ENCODE measurements around the gene SNX8.
"Not testable (repeated sequence)": the region's sequence is repeated elsewhere in the genome, so short reads cannot be mapped to it uniquely, and the experiment has no call there.

SNX8 gene

GRCh38 chr7:2353113-2353935, 39.1 kb upstream of the SNX8 start:
- no peak overlapping the region for H2AFZ ChIP-seq (ENCODE audit: low read depth, low read length)
- peak overlapping the region; percentile 80 for H3K27ac ChIP-seq (ENCODE audit: low read length)
- H3K9me3 ChIP-seq (ENCODE audit: insufficient read depth, low read length) = no peaks in the 10 kb centered on the region
- H3K36me3 ChIP-seq (replicated peaks; ENCODE audit: low read depth, low read length) = peaks cover 23% of the 10 kb centered on the region
- TF ChIP-seq EZH2phosphoT487 (IDR thresholded peaks at IDR 0.05; ENCODE audit: low read depth) = no peak
- no peak for TF ChIP-seq CTCF (IDR thresholded peaks at IDR 0.05; ENCODE audit: low read depth, low read length)
- peak overlapping the region; percentile 97 for H3K4me3 ChIP-seq (ENCODE audit: low read length)
- H3K4me2 ChIP-seq (ENCODE audit: low read length) = peak overlapping the region; percentile 69
- H3K79me2 ChIP-seq (ENCODE audit: low read length) = peaks cover 52% of the 10 kb centered on the region
- H3K9ac ChIP-seq (ENCODE audit: low read length) = peak overlapping the region; percentile 85
- no peaks in the 10 kb centered on the region for H3K27me3 ChIP-seq (ENCODE audit: low read depth, low read length)
- peaks cover 13% of the 10 kb centered on the region; the same call in 1 of the 2 replicates for H3K4me1 ChIP-seq (ENCODE audit: low read length)
- peaks cover 22% of the 10 kb centered on the region for H4K20me1 ChIP-seq (ENCODE audit: insufficient read depth, low read length)

- Histone ChIP-seq H3K27ac (ENCODE audit: low read length) (no peak overlapping the region), H3K9ac (ENCODE audit: low read length) (no peak overlapping the region), H4K20me1 (ENCODE audit: insufficient read depth, low read length) (peaks cover 6% of the 10 kb centered on the region), H3K36me3 (replicated peaks; ENCODE audit: low read depth, low read length) (peaks cover 7% of the 10 kb centered on the region), H3K27me3 (ENCODE audit: low read depth, low read length) (no peaks in the 10 kb centered on the region), H2AFZ (ENCODE audit: low read depth, low read length) (no peak overlapping the region), H3K4me2 (ENCODE audit: low read length) (no peak overlapping the region), H3K4me1 (ENCODE audit: low read length) (peaks cover 5% of the 10 kb centered on the region; the same call in 1 of the 2 replicates), H3K9me3 (ENCODE audit: insufficient read depth, low read length) (no peaks in the 10 kb centered on the region), H3K4me3 (ENCODE audit: low read length) (no peak overlapping the region), H3K79me2 (ENCODE audit: low read length) (peaks cover 27% of the 10 kb centered on the region)
- no peak for TF ChIP-seq EZH2phosphoT487 (IDR thresholded peaks at IDR 0.05; ENCODE audit: low read depth)
Measured at GRCh38 chr7:2350861-2351260, 36.6 kb upstream of the SNX8 start.

GRCh38 chr7:2350055-2350454, 35.8 kb upstream of the SNX8 start:
- Histone ChIP-seq H3K36me3 (replicated peaks; ENCODE audit: low read depth, low read length) (peaks cover 3% of the 10 kb centered on the region), H2AFZ (ENCODE audit: low read depth, low read length) (no peak overlapping the region), H3K4me2 (ENCODE audit: low read length) (no peak overlapping the region), H3K4me1 (ENCODE audit: low read length) (peaks cover 5% of the 10 kb centered on the region; the same call in 1 of the 2 replicates), H3K79me2 (ENCODE audit: low read length) (peaks cover 19% of the 10 kb centered on the region), H4K20me1 (ENCODE audit: insufficient read depth, low read length) (no peaks in the 10 kb centered on the region), H3K27me3 (ENCODE audit: low read depth, low read length) (no peaks in the 10 kb centered on the region), H3K4me3 (ENCODE audit: low read length) (no peak overlapping the region), H3K9ac (ENCODE audit: low read length) (no peak overlapping the region), H3K9me3 (ENCODE audit: insufficient read depth, low read length) (no peaks in the 10 kb centered on the region), H3K27ac (ENCODE audit: low read length) (no peak overlapping the region)
- no peak for TF ChIP-seq EZH2phosphoT487 (IDR thresholded peaks at IDR 0.05; ENCODE audit: low read depth)
- TF ChIP-seq CTCF (IDR thresholded peaks at IDR 0.05; ENCODE audit: low read depth, low read length) = no peak

- H2AFZ ChIP-seq (ENCODE audit: low read depth, low read length); H3K4me2 ChIP-seq (ENCODE audit: low read length); H3K27ac ChIP-seq (ENCODE audit: low read length): not testable (repeated sequence)
Measured at GRCh38 chr7:2347351-2348063, 33.3 kb upstream of the SNX8 start.

More at GRCh38 chr7:2347351-2348063, 33.3 kb upstream of the SNX8 start:
- not testable (repeated sequence) for H3K9me3 ChIP-seq (ENCODE audit: insufficient read depth, low read length); H3K36me3 ChIP-seq (replicated peaks; ENCODE audit: low read depth, low read length); H3K79me2 ChIP-seq (ENCODE audit: low read length); H4K20me1 ChIP-seq (ENCODE audit: insufficient read depth, low read length); H3K9ac ChIP-seq (ENCODE audit: low read length); H3K4me3 ChIP-seq (ENCODE audit: low read length); H3K27me3 ChIP-seq (ENCODE audit: low read depth, low read length); H3K4me1 ChIP-seq (ENCODE audit: low read length)
